Right lobe of liver (tissue), 6 donors: ENCODE data around the gene MARCHF7. TPM values are rescaled to one million over a fixed set of nuclear protein-coding genes. Genes with fewer than 3 reads are reported as not detected.
A peak's percentile ranks its signal among the peaks of the same experiment; 100 is the strongest.

Experiments
- ATAC-seq, 4 donors: fragments of 200-7000 bp; cut with Tn5 transposase; one replicate each; pipeline ENCODE4 v1.9.1; 2020; ENCODE audit warnings: mild to moderate bottlenecking in 4 of 4, moderate library complexity in 4 of 4
- DNase-seq, 3 donors: peaks; one replicate each; pipeline ENCODE4 v3.0.0-alpha.2; 2020
- H3K27ac ChIP-seq, 3 donors: fragments of 200-600 bp; one replicate each; pipeline ENCODE4 v1.8.0; 2022
- H3K27me3 ChIP-seq, 2 donors: fragments of 200-600 bp; one replicate each; pipeline ENCODE4 v1.8.0; 2022
- H3K36me3 ChIP-seq, 4 donors: fragments of 200-600 bp; sonication (generic) in 1 of 4; one replicate each; pipeline versions ENCODE4 v1.5.1 to v1.8.0; 2017 to 2022; ENCODE audit warnings: control low read depth in 1 of 4
- H3K4me1 ChIP-seq, 4 donors: fragments of 200-600 bp; sonication (generic) in 1 of 4; one replicate each; pipeline versions ENCODE4 v1.5.1 to v1.8.0; 2017 to 2022; ENCODE audit warnings: control low read depth in 1 of 4
- H3K4me3 ChIP-seq, 3 donors: fragments of 200-600 bp; one replicate each; pipeline ENCODE4 v1.8.0; 2022
- H3K9me3 ChIP-seq, 4 donors: fragments of 200-600 bp; sonication (generic) in 1 of 4; one replicate each; pipeline versions ENCODE4 v1.5.1 to v1.8.0; 2017 to 2022; ENCODE audit warnings: control low read depth in 1 of 4
- CTCF ChIP-seq, 4 donors: fragments of 200-600 bp in 3 of 4; fragments of 450-650 bp in 1 of 4; IDR thresholded peaks; one replicate each; pipeline versions ENCODE4 v1.5.1 to v1.8.0; 2016 to 2022; ENCODE audit warnings: antibody characterized with exemption in 4 of 4, mild to moderate bottlenecking in 2 of 4
- POLR2A ChIP-seq: fragments of 450-650 bp; IDR thresholded peaks from one replicate; pipeline ENCODE4 v1.6.1; 2017; ENCODE audit warnings: antibody characterized with exemption, mild to moderate bottlenecking
- WGBS: methylation state at CpG from one replicate; pipeline ENCODE4 v1.1.6; 2018; ENCODE audit warnings: low coverage, low lambda C conversion rate; ENCODE audit not compliant: insufficient coverage; ENCODE audit errors: missing lambda C conversion rate; 5-methylcytosine and 5-hydroxymethylcytosine counted together
- intact Hi-C, 2 donors: fragments of 100-400 bp; cut with DNase I; formaldehyde crosslinking; loops; one replicate each; pipeline versions ENCODE4 v1.11.2 to v1.14.1; 2022
- total RNA-seq, 6 experiments: library from RNA; depleted of rRNA in 2 of 6; stranded (reverse); fragments of >200 nt in 2 of 6; fragmentation: NEBNext Ultra II Directional in 3 of 6; extraction: Animal tissue kit (Norgen Biotek cat#: 25700) in 3 of 6; gene quantifications; one replicate each; pipeline versions ENCODE4 v1.1.0 to v1.2.4, GENCODE V29; 2016 to 2023
- donor health status: DM: no; HTN: yes; CAD: no.
- donor health status: DM: no; HTN: no; CAD: no.
- donor health status: DM: no; HTN: no; CAD: no.
- donor health status: DM: no; HTN: yes; CAD: no.
- donor health status: DM: no; HTN: yes; CAD: no.

Gene MARCHF7
- total RNA-seq, 6 experiments from 2014 or later = 20.1 to 41.2 (median 29.8) TPM

- no peaks in the 10 kb centered on the region for H3K9me3 ChIP-seq
- TF ChIP-seq POLR2A = no peak
- no peak for TF ChIP-seq CTCF (IDR thresholded peaks at IDR 0.05)
- no peaks in the 10 kb centered on the region for H3K27me3 ChIP-seq
- ATAC-seq = no peak
- intact Hi-C loops = no loop called here
- no peak for DNase-seq
- H3K27ac ChIP-seq = no peak overlapping the region
- WGBS = 64% methylated on average over 1 of the region's 1 CpG
- no peak overlapping the region for H3K4me3 ChIP-seq
- no peaks in the 10 kb centered on the region for H3K36me3 ChIP-seq
- H3K4me1 ChIP-seq = no peaks in the 10 kb centered on the region
Measured at GRCh38 chr2:159683817-159684216, 28.5 kb upstream of the MARCHF7 start.

- H3K4me3 ChIP-seq = no peak overlapping the region
- no peaks in the 10 kb centered on the region for H3K36me3 ChIP-seq
- intact Hi-C loops = no loop called here
- no peaks in the 10 kb centered on the region for H3K4me1 ChIP-seq
- DNase-seq (no peak), ATAC-seq (no peak)
- H3K9me3 ChIP-seq = no peaks in the 10 kb centered on the region
- no peaks in the 10 kb centered on the region for H3K27me3 ChIP-seq
- TF ChIP-seq POLR2A = no peak
- no peak for TF ChIP-seq CTCF (IDR thresholded peaks at IDR 0.05)
- no peak overlapping the region for H3K27ac ChIP-seq
Measured at GRCh38 chr2:159684796-159685195, 27.5 kb upstream of the MARCHF7 start.

- DNase-seq = no peak
- H3K27ac ChIP-seq = no peak overlapping the region
- WGBS = 83% methylated on average over 1 of the region's 1 CpG
- TF ChIP-seq POLR2A = no peak
- no peak for TF ChIP-seq CTCF (IDR thresholded peaks at IDR 0.05)
- H3K4me3 ChIP-seq = no peak overlapping the region
- H3K27me3 ChIP-seq = no peaks in the 10 kb centered on the region
- no peaks in the 10 kb centered on the region for H3K4me1 ChIP-seq
- intact Hi-C loops = no loop called here
- no peak for ATAC-seq
- H3K36me3 ChIP-seq = no peaks in the 10 kb centered on the region
- no peaks in the 10 kb centered on the region for H3K9me3 ChIP-seq
Measured at GRCh38 chr2:159694500-159695040, 17.7 kb upstream of the MARCHF7 start.

GRCh38 chr2:159695795-159696448 is 16.4 kb upstream of the MARCHF7 start:
- TF ChIP-seq POLR2A (no peak), CTCF (IDR thresholded peaks at IDR 0.05) (no peak)
- Histone ChIP-seq H3K27me3 (no peaks in the 10 kb centered on the region), H3K4me1 (no peaks in the 10 kb centered on the region), H3K4me3 (no peak overlapping the region), H3K36me3 (no peaks in the 10 kb centered on the region), H3K27ac (no peak overlapping the region), H3K9me3 (no peaks in the 10 kb centered on the region)
- ATAC-seq (peak in 2 of 4 donors; percentile 33 to 38), DNase-seq (no peak)
- intact Hi-C loops = no loop called here
- 82% methylated on average over 4 of the region's 4 CpGs for WGBS
